HFFc6 (cell line): ENCODE measurements around the gene SLC4A5. TPM values are rescaled to one million over a fixed set of nuclear protein-coding genes. Genes with fewer than 3 reads are reported as not detected.
"Not testable (repeated sequence)": the region's sequence is repeated elsewhere in the genome, so short reads cannot be mapped to it uniquely, and the experiment has no call there.

Experiments used
- DNase-seq: peaks from one replicate; pipeline ENCODE4 v3.0.0-alpha.2; 2018
- H3K27ac Mint-ChIP-seq: 2 replicates; pipeline ENCODE4 v1.8.0; 2020; ENCODE audit warnings: mild to moderate bottlenecking, mixed read lengths
- H3K27me3 Mint-ChIP-seq: 2 replicates; pipeline ENCODE4 v1.8.0; 2021; ENCODE audit warnings: mild to moderate bottlenecking, moderate library complexity, mixed read lengths; ENCODE audit not compliant: insufficient read depth
- H3K36me3 Mint-ChIP-seq: 2 replicates; pipeline ENCODE4 v1.8.0; 2021; ENCODE audit warnings: low read depth, mixed read lengths
- H3K4me1 Mint-ChIP-seq: 2 replicates; pipeline ENCODE4 v1.8.0; 2020; ENCODE audit warnings: low read depth, mixed read lengths
- H3K4me3 Mint-ChIP-seq: 2 replicates; pipeline ENCODE4 v1.8.0; 2020; ENCODE audit warnings: mild to moderate bottlenecking, moderate library complexity, mixed read lengths
- H3K9me3 Mint-ChIP-seq: 2 replicates; pipeline ENCODE4 v1.8.0; 2020; ENCODE audit warnings: mild to moderate bottlenecking, mixed read lengths
- total RNA-seq, 6 experiments: library from RNA; stranded (reverse); fragmentation: NEBNext Ultra II Directional; extraction: Animal tissue kit (Norgen Biotek cat#: 25700); gene quantifications; 2 replicates in 1 of 6; 3 replicates in 5 of 6; pipeline ENCODE4 v1.2.3, GENCODE V29; 2021
- TF ChIP-seq, protein P1 (sequence below): fragments of 200-600 bp; sonication (generic); IDR thresholded peaks from 2 replicates; pipeline ENCODE4 v1.5.0; 2021; ENCODE audit warnings: antibody characterized with exemption, mild to moderate bottlenecking

Gene SLC4A5
- total RNA-seq, 6 experiments from 2014 or later: 0.19 to 0.40 (median 0.31) TPM; not detected in 3

DNA sequence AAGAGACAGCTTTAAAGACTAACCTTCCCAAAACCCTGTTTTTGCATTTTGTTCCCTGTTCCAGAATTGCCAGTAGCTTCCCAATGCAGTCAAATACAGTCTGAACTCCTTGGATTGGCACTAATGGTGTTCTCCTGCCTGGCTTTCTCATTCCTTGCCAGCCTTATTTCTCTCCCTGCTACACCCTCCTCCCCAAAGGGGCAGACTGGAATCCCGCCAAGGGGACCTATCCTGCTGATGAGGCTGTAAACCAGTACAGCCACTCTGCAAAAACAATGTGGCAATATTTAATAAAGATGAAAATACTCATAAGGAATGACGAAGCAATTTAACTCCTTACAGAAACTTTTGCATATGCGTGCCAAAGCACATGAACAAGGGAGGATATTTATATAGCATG lies 4.5 kb upstream of the SLC4A5 start:
- Mint-ChIP-seq H3K27ac (no peak overlapping the region), H3K4me3 (no peak overlapping the region), H3K36me3 (no peaks in the 10 kb centered on the region), H3K9me3 (no peaks in the 10 kb centered on the region), H3K27me3 (peaks cover 13% of the 10 kb centered on the region), H3K4me1 (no peaks in the 10 kb centered on the region)
- no peak for DNase-seq
- TF ChIP-seq, protein P1, sequence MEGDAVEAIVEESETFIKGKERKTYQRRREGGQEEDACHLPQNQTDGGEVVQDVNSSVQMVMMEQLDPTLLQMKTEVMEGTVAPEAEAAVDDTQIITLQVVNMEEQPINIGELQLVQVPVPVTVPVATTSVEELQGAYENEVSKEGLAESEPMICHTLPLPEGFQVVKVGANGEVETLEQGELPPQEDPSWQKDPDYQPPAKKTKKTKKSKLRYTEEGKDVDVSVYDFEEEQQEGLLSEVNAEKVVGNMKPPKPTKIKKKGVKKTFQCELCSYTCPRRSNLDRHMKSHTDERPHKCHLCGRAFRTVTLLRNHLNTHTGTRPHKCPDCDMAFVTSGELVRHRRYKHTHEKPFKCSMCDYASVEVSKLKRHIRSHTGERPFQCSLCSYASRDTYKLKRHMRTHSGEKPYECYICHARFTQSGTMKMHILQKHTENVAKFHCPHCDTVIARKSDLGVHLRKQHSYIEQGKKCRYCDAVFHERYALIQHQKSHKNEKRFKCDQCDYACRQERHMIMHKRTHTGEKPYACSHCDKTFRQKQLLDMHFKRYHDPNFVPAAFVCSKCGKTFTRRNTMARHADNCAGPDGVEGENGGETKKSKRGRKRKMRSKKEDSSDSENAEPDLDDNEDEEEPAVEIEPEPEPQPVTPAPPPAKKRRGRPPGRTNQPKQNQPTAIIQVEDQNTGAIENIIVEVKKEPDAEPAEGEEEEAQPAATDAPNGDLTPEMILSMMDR: no peak

- H3K4me3 Mint-ChIP-seq: no peak overlapping the region
- H3K36me3 Mint-ChIP-seq: no peaks in the 10 kb centered on the region
- no peak overlapping the region for H3K27ac Mint-ChIP-seq
- no peaks in the 10 kb centered on the region for H3K9me3 Mint-ChIP-seq
- H3K27me3 Mint-ChIP-seq: peaks cover 17% of the 10 kb centered on the region
- H3K4me1 Mint-ChIP-seq: no peaks in the 10 kb centered on the region
- DNase-seq: no peak
- TF ChIP-seq, protein P1: no peak
Measured at GRCh38 chr2:74347303-74347702, 4.1 kb upstream of the SLC4A5 start.

GRCh38 chr2:74345272-74345943 lies 2.2 kb upstream of the SLC4A5 start:
- Mint-ChIP-seq H3K9me3 (no peaks in the 10 kb centered on the region), H3K36me3 (no peaks in the 10 kb centered on the region), H3K27me3 (peaks cover 29% of the 10 kb centered on the region), H3K4me1 (no peaks in the 10 kb centered on the region), H3K27ac (no peak overlapping the region), H3K4me3 (no peak overlapping the region)
- DNase-seq: no peak
- TF ChIP-seq, protein P1: no peak

DNA sequence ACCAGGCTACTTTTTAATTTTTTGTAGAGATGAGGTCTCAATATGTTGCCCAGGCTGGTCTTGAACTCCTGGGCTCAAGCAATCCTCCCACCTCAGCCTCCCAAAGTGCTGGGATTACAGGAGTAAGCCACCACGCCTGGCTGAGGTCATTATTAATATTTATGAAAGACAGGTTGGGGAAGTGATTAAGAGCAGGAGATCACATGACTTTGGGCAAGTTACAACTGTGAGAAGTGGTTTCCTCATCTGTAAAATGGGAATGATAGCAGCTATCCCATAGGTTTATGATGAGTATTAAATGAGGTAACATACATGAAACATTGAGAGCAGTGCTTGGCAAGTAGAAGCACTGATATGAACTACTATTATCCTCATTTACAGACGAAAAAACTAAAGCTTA lies 7.0 kb downstream of the SLC4A5 start:
- H3K9me3 Mint-ChIP-seq, H3K4me1 Mint-ChIP-seq, H3K4me3 Mint-ChIP-seq, DNase-seq, H3K36me3 Mint-ChIP-seq, H3K27ac Mint-ChIP-seq: not testable (repeated sequence)
- peaks cover 12% of the 10 kb centered on the region for H3K27me3 Mint-ChIP-seq

DNA sequence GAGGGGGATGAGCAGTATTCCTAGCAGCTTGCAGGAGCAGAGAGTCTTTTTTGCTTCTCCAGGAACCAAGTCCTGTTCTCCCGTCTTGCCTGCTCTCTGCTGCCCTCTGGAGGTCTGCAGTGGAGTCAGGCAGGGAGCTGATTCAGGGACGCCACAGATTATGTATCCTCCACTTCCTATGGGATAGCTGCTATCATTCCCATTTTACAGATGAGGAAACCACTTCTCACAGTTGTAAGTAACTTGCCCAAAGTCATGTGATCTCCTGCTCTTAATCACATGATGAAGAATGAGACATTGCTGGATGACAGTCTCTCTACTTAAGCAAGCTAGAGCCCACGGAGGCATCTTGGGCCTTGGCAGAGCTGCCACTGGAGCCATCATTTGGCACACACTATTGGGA lies 8.3 kb downstream of the SLC4A5 start:
- Mint-ChIP-seq H3K9me3 (no peaks in the 10 kb centered on the region), H3K4me3 (no peak overlapping the region), H3K4me1 (no peaks in the 10 kb centered on the region), H3K27ac (no peak overlapping the region), H3K27me3 (peaks cover 5% of the 10 kb centered on the region), H3K36me3 (no peaks in the 10 kb centered on the region)
- peak; percentile 71 for DNase-seq
- TF ChIP-seq, protein P1: peak; percentile 93

GRCh38 chr2:74333896-74334586 lies 9.2 kb downstream of the SLC4A5 start:
- no peaks in the 10 kb centered on the region for H3K4me1 Mint-ChIP-seq
- H3K4me3 Mint-ChIP-seq: no peak overlapping the region
- peaks cover 4% of the 10 kb centered on the region for H3K27me3 Mint-ChIP-seq
- no peak overlapping the region for H3K27ac Mint-ChIP-seq
- TF ChIP-seq, protein P1: no peak
- H3K9me3 Mint-ChIP-seq: no peaks in the 10 kb centered on the region
- no peak for DNase-seq
- no peaks in the 10 kb centered on the region for H3K36me3 Mint-ChIP-seq
